Thoracic aorta (tissue), 2 donors: ENCODE results near the gene PDE10A. TPM values are rescaled to one million over a fixed set of nuclear protein-coding genes. Genes with fewer than 3 reads are reported as not detected.
A peak's percentile ranks its signal among the peaks of the same experiment; 100 is the strongest.

Source experiments
- ATAC-seq: fragments of 150-250 bp; one replicate; pipeline ENCODE4 v1.8.0; 2017; ENCODE audit warnings: low read depth; ENCODE audit not compliant: insufficient number of reproducible peaks, low FRiP score
- DNase-seq: peaks from one replicate; pipeline ENCODE4 v3.0.0-alpha.2; 2020; ENCODE audit warnings: low spot score
- H3K27ac ChIP-seq, 2 donors: fragments of 200-600 bp; sonication (generic); 1 replicate in 1 of 2; 2 replicates in 1 of 2; pipeline ENCODE4 v1.5.1; 2016; ENCODE audit warnings: mild to moderate bottlenecking in 2 of 2, moderate library complexity in 2 of 2
- H3K27me3 ChIP-seq: fragments of 200-600 bp; sonication (generic); replicated peaks from 2 replicates; pipeline ENCODE4 v1.6.0; 2016; ENCODE audit warnings: mild to moderate bottlenecking; ENCODE audit not compliant: insufficient read depth
- H3K36me3 ChIP-seq: fragments of 200-600 bp; sonication (generic); one replicate; pipeline ENCODE4 v1.5.1; 2016
- H3K4me1 ChIP-seq, 2 donors: fragments of 200-600 bp; sonication (generic); 1 replicate in 1 of 2; 2 replicates in 1 of 2; pipeline versions ENCODE4 v1.5.1 to v1.6.0; 2016; ENCODE audit warnings: low read depth in 2 of 2, mild to moderate bottlenecking in 1 of 2; ENCODE audit not compliant: control insufficient read depth in 1 of 2
- H3K4me3 ChIP-seq: fragments of 200-600 bp; sonication (generic); 2 replicates; pipeline ENCODE4 v1.5.1; 2016; ENCODE audit warnings: mild to moderate bottlenecking
- H3K9me3 ChIP-seq: fragments of 200-600 bp; sonication (generic); 2 replicates; pipeline ENCODE4 v1.5.1; 2016
- CTCF ChIP-seq: fragments of 200-600 bp; sonication (generic); IDR thresholded peaks from one replicate; pipeline ENCODE4 v1.5.1; 2019; ENCODE audit warnings: antibody characterized with exemption
- total RNA-seq, 2 donors: library from RNA; depleted of rRNA; stranded (reverse); fragments of >200 nt; gene quantifications; one replicate each; pipeline versions ENCODE4 v1.1.0 to v1.2.3, GENCODE V29; 2016

The PDE10A gene
- total RNA-seq, 2 donors from 2014 or later: 7.0 to 20.8 TPM

GRCh38 chr6:165674155-165675029, 11.4 kb upstream of the PDE10A start:
- Histone ChIP-seq H3K4me3 (no peak overlapping the region), H3K27ac (no peak overlapping the region), H3K4me1 (no peaks in the 10 kb centered on the region), H3K27me3 (no peaks in the 10 kb centered on the region), H3K9me3 (no peaks in the 10 kb centered on the region), H3K36me3 (no peaks in the 10 kb centered on the region)
- TF ChIP-seq CTCF: no peak
- ATAC-seq (no peak), DNase-seq (no peak)

- ATAC-seq: no peak
- no peaks in the 10 kb centered on the region for H3K27me3 ChIP-seq
- no peak for TF ChIP-seq CTCF
These were observed 8.3 kb upstream of the PDE10A start for GRCh38 chr6:165671222-165671768.

GRCh38 chr6:165668951-165669350, 5.9 kb upstream of the PDE10A start:
- no peaks in the 10 kb centered on the region for H3K9me3 ChIP-seq
- no peaks in the 10 kb centered on the region for H3K36me3 ChIP-seq
- no peak overlapping the region for H3K4me3 ChIP-seq
- no peak overlapping the region for H3K27ac ChIP-seq
- peaks cover 8 to 9% of the 10 kb centered on the region in 2 donors for H3K4me1 ChIP-seq
- DNase-seq: no peak
- TF ChIP-seq CTCF: no peak
- ATAC-seq: no peak
- H3K27me3 ChIP-seq: no peaks in the 10 kb centered on the region

More at GRCh38 chr6:165671222-165671768, 8.3 kb upstream of the PDE10A start:
- Histone ChIP-seq H3K27ac (no peak overlapping the region), H3K4me3 (no peak overlapping the region), H3K4me1 (no peaks in the 10 kb centered on the region), H3K36me3 (no peaks in the 10 kb centered on the region), H3K9me3 (no peaks in the 10 kb centered on the region)
- no peak for DNase-seq

- Histone ChIP-seq H3K9me3 (no peaks in the 10 kb centered on the region), H3K27ac (no peak overlapping the region), H3K4me3 (no peak overlapping the region), H3K4me1 (peaks cover 18 to 28% of the 10 kb centered on the region in 2 donors), H3K27me3 (no peaks in the 10 kb centered on the region), H3K36me3 (no peaks in the 10 kb centered on the region)
- DNase-seq (no peak), ATAC-seq (no peak)
- TF ChIP-seq CTCF: no peak
These were observed 2.3 kb upstream of the PDE10A start for GRCh38 chr6:165665384-165665672.

- no peaks in the 10 kb centered on the region for H3K36me3 ChIP-seq
- H3K4me1 ChIP-seq: peaks cover 18 to 33% of the 10 kb centered on the region in 2 donors
- no peak overlapping the region for H3K27ac ChIP-seq
- TF ChIP-seq CTCF: no peak
- ATAC-seq (no peak), DNase-seq (no peak)
- no peaks in the 10 kb centered on the region for H3K9me3 ChIP-seq
- H3K27me3 ChIP-seq: no peaks in the 10 kb centered on the region
- H3K4me3 ChIP-seq: peak overlapping the region; percentile 77
These were observed 1.7 kb upstream of the PDE10A start for GRCh38 chr6:165664559-165665383.
